Measurements from ENCODE around the gene CDC42BPB.

Gene CDC42BPB

GRCh38 chr14:103015426-103015825 is 41.9 kb downstream of the CDC42BPB start:
- no peak for DNase-seq

- no peak for DNase-seq
These were observed 42.7 kb downstream of the CDC42BPB start for GRCh38 chr14:103014466-103015228.

- no peak for DNase-seq
These were observed 44.3 kb downstream of the CDC42BPB start for GRCh38 chr14:103013028-103013427.

DNA sequence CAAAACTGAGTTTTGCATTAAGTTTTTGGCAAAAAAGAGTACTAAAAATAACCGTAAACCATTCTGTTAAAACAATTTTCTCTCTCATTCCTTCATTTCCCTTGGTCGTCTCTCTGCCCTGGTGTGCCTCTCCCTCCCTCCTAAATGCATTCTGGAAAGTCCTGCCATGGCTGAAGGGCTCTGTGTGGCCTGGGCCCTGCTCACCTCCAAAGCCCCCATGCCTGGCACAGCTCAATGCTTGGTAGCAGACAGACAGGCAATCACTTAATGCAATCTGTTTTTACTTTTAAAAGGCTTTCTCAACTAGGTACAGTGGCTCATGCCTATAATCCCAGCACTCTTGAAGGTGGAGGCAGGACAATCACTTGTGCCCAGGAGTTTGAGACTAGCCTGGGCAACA is 47.8 kb downstream of the CDC42BPB start:
- no peak for DNase-seq

GRCh38 chr14:103008768-103009357 is 48.5 kb downstream of the CDC42BPB start:
- DNase-seq, result peak; percentile 75

DNA sequence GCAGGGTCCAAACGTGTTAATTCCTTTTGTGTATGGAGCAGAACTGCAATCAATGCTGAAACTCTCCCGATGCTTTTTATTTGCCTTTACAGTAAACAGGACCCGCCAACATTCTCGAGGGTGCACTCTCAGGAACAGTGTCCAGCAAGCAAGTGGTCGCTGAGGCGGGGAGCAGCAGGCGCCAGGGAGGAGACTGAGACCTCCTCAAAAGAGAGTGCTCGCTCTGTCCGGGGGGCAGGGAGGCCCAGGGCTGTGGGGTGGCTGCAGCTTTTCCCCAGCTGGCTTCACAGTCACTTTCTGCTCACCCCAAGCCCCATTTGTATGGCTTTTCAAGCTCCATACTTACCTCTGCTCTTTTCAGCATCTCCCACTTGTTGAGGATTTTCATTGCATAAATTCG is 49.2 kb downstream of the CDC42BPB start:
- DNase-seq, result no peak

DNA sequence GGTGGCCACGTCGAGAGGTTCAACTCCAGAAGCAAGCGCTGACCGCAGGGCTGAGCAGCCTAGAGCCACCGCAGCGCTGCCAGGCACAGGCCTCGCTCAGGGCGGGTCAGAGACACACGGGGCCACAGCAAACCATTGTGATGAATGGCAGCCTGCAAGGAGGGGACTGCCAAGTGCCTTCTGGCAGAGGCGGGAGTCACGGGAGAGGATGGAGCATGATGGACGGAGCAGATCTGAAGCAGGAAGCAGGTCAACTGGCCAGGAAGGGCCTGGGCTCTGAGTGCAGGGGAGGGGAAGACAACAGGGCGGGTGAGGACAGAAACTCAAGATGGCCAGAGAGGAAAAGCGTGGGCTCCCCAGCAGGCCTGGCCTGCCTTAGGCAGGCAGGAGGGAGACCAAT is 49.8 kb downstream of the CDC42BPB start:
- no peak for DNase-seq

GRCh38 chr14:103006991-103007520 is 50.3 kb downstream of the CDC42BPB start:
- no peak for DNase-seq

DNA sequence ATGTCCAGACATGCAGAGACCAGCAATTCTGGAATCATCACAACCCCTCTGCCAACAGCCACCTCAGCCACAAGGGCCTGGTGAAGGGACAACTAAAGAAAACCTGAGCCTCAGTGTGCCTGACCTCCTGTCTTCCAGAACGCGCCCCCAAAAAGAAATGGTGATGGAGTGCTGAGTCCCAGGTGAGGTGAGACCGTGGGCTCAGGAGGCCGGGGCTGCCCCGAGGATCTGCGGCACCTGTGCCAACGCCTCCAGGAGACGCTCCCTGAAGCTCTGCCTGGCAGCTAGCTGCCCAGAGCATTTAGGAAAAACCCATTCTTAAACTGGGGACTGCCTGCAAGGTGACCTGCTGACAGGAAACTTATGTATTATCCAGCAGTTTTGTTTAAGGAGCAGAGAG is 51.2 kb downstream of the CDC42BPB start:
- DNase-seq, result no peak

DNA sequence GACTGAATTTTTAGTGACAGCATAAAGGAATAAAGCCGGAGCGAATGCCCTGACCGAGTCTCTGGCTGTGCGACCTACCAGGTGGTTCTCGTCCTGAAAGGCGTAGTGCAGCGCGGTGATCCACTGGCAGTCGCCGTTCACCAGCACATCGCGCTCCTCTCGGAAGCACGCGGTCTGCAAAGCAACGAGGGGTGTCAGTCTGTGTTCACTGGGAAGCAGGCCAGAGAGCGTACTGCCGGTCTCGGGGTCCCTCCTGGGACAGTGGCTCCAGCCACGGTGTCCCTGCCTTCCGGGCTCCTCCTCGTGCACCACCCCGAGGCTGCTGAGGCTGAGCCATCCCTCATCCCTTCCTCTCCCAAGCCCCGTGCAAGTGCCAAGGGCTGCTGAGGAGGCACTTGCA is 53.5 kb downstream of the CDC42BPB start:
- no peak for DNase-seq

- DNase-seq, result no peak
These were observed 54.1 kb downstream of the CDC42BPB start for GRCh38 chr14:103003351-103003615.

DNA sequence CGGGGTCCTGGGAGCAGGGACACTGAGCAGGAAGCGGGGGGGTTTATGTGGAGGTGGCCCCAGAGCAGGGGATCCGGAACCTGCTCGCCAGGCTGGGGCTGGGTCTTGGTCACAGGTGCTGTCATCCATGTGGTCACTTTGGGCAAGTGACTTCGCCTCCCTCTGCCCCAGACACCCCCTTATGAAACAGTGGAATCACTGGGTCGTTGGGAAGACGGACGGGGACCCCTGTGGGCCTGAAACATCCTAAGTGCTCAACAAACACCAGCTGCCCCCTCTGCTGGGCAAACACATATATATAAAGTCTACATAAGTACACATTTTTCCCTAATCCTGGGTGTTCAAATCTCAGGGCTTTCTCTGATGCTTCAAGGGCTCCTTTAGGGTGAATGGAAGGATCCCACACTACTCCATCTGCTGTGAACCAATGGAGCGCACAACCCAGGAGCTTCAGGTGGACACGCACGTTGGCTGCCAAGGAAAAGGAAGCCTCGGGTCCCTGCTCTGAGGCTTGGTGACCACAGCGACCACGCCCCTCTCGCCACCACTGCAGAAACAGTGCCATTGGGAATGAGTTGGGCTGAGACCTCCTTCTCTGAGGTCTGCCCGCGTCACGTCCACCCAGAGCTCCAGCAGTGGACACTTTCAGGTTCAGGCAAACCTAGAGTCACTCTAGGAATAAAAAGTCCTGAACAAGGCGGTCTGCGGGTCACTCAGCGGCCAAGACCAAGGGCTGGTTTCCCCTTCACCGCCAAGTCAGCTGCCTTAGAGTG is 54.6 kb downstream of the CDC42BPB start:
- DNase-seq, result no peak

- no peak for DNase-seq
These were observed 55.5 kb downstream of the CDC42BPB start for GRCh38 chr14:103001651-103002396.

- no peak for DNase-seq
These were observed 56.1 kb downstream of the CDC42BPB start for GRCh38 chr14:103001226-103001625.

- DNase-seq, result no peak
These were observed 56.9 kb downstream of the CDC42BPB start for GRCh38 chr14:103000291-103000921.

DNA sequence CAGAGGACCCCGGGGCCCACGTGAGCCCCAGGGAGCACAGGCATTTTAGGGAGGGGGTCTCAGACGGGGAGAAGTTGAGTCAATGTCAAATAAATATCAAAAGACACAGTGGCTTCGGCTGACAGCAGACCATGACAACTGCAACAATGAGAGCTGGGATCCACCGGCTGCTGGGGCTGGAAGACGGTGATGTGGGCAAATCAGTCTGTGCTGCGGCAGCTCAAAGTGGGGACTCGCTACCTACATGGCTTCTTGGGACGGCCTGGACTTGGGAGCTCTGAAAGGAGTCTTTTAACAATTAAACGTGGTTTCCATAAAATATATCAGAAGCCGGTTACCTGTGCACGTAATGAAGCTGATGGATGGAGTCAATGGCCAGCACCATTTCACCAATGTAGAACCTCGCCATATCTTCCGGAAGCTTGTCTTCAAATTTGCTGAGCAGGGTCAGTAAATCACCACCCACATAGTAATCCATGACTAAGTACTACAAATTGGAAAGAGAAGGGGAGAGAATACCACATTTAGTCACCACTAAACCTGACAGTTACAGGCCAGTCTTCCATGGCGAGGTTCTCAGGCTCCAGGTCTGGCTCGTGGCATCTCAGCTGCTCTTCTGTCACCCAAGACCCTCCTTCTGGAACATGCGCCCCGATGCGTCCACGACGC is 58.0 kb downstream of the CDC42BPB start:
- DNase-seq, result no peak

GRCh38 chr14:102998393-102998792 is 59.0 kb downstream of the CDC42BPB start:
- no peak for DNase-seq

DNA sequence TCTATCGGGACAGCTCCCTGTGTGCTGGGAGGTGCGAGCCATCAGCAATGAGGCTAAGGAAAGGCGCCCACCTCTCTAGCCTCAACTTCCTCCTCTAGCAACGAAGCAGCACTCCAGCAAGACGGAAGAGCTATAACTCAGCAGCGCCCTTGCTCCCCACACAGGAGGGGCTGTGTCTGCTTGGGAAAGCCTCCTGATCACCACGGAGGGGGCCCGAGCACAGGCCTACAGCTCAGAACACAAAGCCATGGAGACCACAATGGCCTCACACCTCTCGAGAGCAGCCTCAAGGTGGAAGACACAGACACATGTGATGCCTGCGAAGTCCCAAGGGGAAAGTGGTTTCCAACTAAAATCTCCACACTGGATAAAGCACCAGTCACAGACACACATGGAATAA is 60.4 kb downstream of the CDC42BPB start:
- DNase-seq, result no peak

DNA sequence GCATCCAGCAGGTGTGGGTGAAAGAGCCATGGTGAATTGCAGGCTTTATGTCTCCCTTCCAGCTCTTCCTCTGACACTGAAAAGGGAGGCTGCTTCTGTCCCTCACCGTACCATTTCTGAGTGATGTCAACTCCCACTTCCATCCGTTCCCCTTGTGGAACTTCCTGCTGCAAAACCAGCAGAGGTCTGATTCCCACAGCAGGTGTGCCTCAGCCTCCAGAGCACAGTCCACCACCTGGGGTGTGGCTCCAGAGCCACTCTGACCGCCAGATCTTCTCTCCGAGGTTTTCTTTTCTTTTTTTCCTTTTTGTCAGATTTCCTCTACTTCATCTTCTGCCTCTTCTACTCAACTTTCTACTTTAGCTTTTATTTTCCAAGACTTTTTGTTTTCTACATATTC is 62.7 kb downstream of the CDC42BPB start:
- DNase-seq, result no peak

DNA sequence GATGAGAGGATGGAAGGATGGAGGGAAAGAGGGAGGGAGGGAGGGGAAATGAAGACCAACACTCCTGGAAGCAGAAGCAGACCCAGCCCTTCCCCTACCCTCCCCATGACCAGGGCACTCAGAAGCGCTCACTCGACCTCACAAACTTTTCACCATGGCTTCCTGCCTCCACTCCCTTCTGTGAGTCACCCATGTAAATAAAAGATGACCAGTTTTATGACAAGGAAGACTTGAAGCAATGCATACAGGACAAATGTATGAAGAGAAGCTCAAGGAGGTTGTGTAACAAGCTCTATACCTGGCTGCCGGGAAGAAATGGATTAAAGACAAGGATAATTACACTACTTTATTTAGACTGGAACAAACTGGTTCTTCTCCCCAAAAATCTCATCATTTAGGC is 63.8 kb downstream of the CDC42BPB start:
- DNase-seq, result no peak

DNA sequence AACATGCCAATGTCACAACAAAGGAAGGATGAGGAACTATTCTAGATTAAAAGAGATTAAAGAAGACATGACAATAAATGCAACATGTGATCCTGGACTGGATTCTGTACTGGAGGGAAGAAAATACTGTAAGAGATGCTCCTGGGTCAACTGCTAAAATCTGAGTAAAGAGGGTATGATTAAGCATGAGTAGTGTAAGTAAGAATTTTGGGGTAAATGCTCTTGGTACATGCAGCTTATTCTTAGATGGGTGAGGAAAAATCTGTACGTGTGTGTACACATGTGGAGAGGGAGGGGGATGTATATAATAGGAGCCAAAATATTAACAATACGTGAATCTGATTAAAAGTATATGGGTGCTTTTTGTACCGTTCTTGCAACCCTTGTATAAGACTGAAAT is 66.0 kb downstream of the CDC42BPB start:
- no peak for DNase-seq

DNA sequence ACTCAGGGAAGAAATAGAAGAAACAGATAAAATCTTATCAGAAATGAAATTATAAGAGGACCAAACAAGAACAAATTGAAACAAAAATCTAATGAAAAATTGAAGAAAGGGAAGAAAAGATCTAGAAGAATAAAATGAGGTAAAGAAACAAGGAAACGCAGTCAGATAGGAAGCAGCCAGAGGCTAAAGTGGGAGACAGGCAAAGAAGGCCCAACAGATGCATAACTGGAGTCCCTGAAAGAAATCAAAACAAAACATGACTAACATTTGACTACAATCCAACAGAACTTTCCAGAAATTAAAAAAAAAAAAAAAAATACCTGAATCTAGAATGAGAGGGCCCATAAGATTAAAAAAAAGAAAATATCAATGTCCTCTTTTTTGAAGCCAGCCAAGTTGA is 69.3 kb downstream of the CDC42BPB start:
- DNase-seq, result no peak

Measured in NCI-H1694 (cell line).